NOMO-1 treated with DMSO at 0.1 percent for 48 hours (cell line): ENCODE data around the gene PNMA8A.
A peak's percentile ranks its signal among the peaks of the same experiment; 100 is the strongest.

ENCODE experiments used
- DNase-seq: peaks from one replicate; lab custom pipeline; 2025; ENCODE audit not compliant: unreplicated experiment; lab: John Stamatoyannopoulos, UW

PNMA8A gene

GRCh38 chr19:46493236-46494145, 22.1 kb upstream of the PNMA8A start:
- DNase-seq, result no peak

- DNase-seq, result no peak
Observed at GRCh38 chr19:46492841-46493235, 21.5 kb upstream of the PNMA8A start.

- DNase-seq, result no peak
Observed at GRCh38 chr19:46491975-46492682, 20.8 kb upstream of the PNMA8A start.

GRCh38 chr19:46490774-46491173, 19.4 kb upstream of the PNMA8A start:
- DNase-seq, result no peak

- DNase-seq, result no peak
Observed at GRCh38 chr19:46489445-46490272, 18.3 kb upstream of the PNMA8A start.

- DNase-seq, result no peak
Observed at GRCh38 chr19:46488551-46488950, 17.2 kb upstream of the PNMA8A start.

GRCh38 chr19:46487802-46488445, 16.6 kb upstream of the PNMA8A start:
- peak; percentile 45 for DNase-seq

GRCh38 chr19:46487178-46487801, 15.9 kb upstream of the PNMA8A start:
- DNase-seq, result no peak

- no peak for DNase-seq
Observed at GRCh38 chr19:46486358-46486757, 15.0 kb upstream of the PNMA8A start.

- DNase-seq, result no peak
Observed at GRCh38 chr19:46484656-46485055, 13.3 kb upstream of the PNMA8A start.

- no peak for DNase-seq
Observed at GRCh38 chr19:46482631-46483030, 11.3 kb upstream of the PNMA8A start.

- DNase-seq, result no peak
Observed at GRCh38 chr19:46481947-46482346, 10.6 kb upstream of the PNMA8A start.

GRCh38 chr19:46481223-46481848, 10.0 kb upstream of the PNMA8A start:
- no peak for DNase-seq

- DNase-seq, result no peak
Observed at GRCh38 chr19:46480415-46480814, 9.1 kb upstream of the PNMA8A start.

GRCh38 chr19:46478356-46478986, 7.1 kb upstream of the PNMA8A start:
- peak; percentile 6 for DNase-seq

- no peak for DNase-seq
Observed at GRCh38 chr19:46475986-46476385, 4.6 kb upstream of the PNMA8A start.

- DNase-seq, result no peak
Observed at GRCh38 chr19:46474211-46474610, 2.8 kb upstream of the PNMA8A start.

GRCh38 chr19:46472592-46472991, 1.2 kb upstream of the PNMA8A start:
- no peak for DNase-seq

- no peak for DNase-seq
Observed at GRCh38 chr19:46471811-46472543, 614 bp upstream of the PNMA8A start.
